Pancreas (tissue), 10 donors: ENCODE data around the gene SLC66A3. TPM values are rescaled to one million over a fixed set of nuclear protein-coding genes. Genes with fewer than 3 reads are reported as not detected.

Experiments
- ATAC-seq, 4 donors: fragments of 200-7000 bp; cut with Tn5 transposase; one replicate each; pipeline versions ENCODE4 v1.8.0 to v1.9.1; 2020; ENCODE audit warnings: mild to moderate bottlenecking in 4 of 4, moderate library complexity in 4 of 4
- DNase-seq, 6 donors: peaks; one replicate each; pipeline ENCODE4 v3.0.0-alpha.2; 2020
- FAIRE-seq: peaks from 2 replicates; lab custom pipeline; 2012; peaks lifted over from hg19 to GRCh38; lab: Jason Lieb, UNC
- H3K27ac ChIP-seq, 4 donors: fragments of 200-600 bp; sonication (generic); 1 replicate in 3 of 4; 2 replicates in 1 of 4; pipeline versions ENCODE4 v1.5.0 to v1.8.0; 2020
- H3K27me3 ChIP-seq, 4 donors: fragments of 200-600 bp; one replicate each; pipeline ENCODE4 v1.8.0; 2021
- H3K36me3 ChIP-seq, 3 donors: fragments of 200-600 bp; sonication (generic) in 1 of 3; one replicate each; pipeline versions ENCODE4 v1.5.0 to v1.8.0; 2020 to 2021
- H3K4me1 ChIP-seq, 3 donors: fragments of 200-600 bp; one replicate each; pipeline ENCODE4 v1.8.0; 2021
- H3K4me3 ChIP-seq, 4 donors: fragments of 200-600 bp; sonication (generic) in 2 of 4; one replicate each; pipeline versions ENCODE4 v1.5.0 to v1.8.0; 2020 to 2021
- H3K9me3 ChIP-seq, 4 donors: fragments of 200-600 bp; one replicate each; pipeline ENCODE4 v1.8.0; 2021
- CTCF ChIP-seq, 4 donors: fragments of 200-600 bp; sonication (generic) in 3 of 4; IDR thresholded peaks; one replicate each; pipeline versions ENCODE4 v1.5.0 to v1.8.0; 2021; ENCODE audit warnings: antibody characterized with exemption in 4 of 4
- WGBS, 2 donors: extraction: QIAGEN DNeasy Blood & Tissue Kit; methylation state at CpG; one replicate each; pipeline ENCODE4 v1.1.7; 2013; 5-methylcytosine and 5-hydroxymethylcytosine counted together
- intact Hi-C, 3 donors: fragments of 100-400 bp; cut with DNase I; formaldehyde crosslinking; loops; one replicate each; pipeline versions ENCODE4 v1.11.1 to v1.14.2; 2022
- polyA plus RNA-seq, 2 donors: library from polyadenylated mRNA; stranded (reverse); fragments of 200-250 nt; gene quantifications; one replicate each; pipeline ENCODE4 v1.2.3, GENCODE V29; 2013
- total RNA-seq, 6 donors: library from RNA; stranded (reverse); fragmentation: NEBNext Ultra II Directional in 4 of 6; extraction: Animal tissue kit (Norgen Biotek cat#: 25700) in 4 of 6; gene quantifications; one replicate each; pipeline versions ENCODE4 v1.2.1 to v1.2.4, GENCODE V29; 2021 to 2023
- donor health status: healthy with polysubstance abuse.
- donor health status: DM: no; HTN: no; CAD: no; lungs with moderate emphysema.
- donor health status: DM: no; HTN: no; CAD: no.
- donor health status: control.
- donor health status: control.
- donor health status: Bipolar disorder and iron deficiency.
- donor health status: DM: yes; HTN: yes; CAD: no.
- donor health status: DM: no; HTN: no; CAD: no.
- donor health status: DM: no; HTN: no; CAD: no.
- donor health status: DM: yes; HTN: yes; CAD: no.

The SLC66A3 gene
- total and polyA plus RNA-seq, 8 donors, result 11.1 to 26.5 (median 18.3) TPM

- DNase-seq (peak in 4 of 6 donors; percentile 22 to 59 (median 42)), FAIRE-seq (no peak), ATAC-seq (no peak)
- Histone ChIP-seq H3K36me3 (no peaks in the 10 kb centered on the region), H3K27me3 (no peaks in the 10 kb centered on the region), H3K27ac (peak overlapping the region in 2 of 4 donors; percentile 8 to 61), H3K4me3 (peak overlapping the region in 2 of 4 donors; percentile 73 to 77), H3K4me1 (peaks cover 4 to 27% (median 14%) of the 10 kb centered on the region in 3 donors), H3K9me3 (no peaks in the 10 kb centered on the region)
- intact Hi-C loops, result no loop called here
- no peak for TF ChIP-seq CTCF (IDR thresholded peaks at IDR 0.05)
- WGBS, 2 donors, result 83 to 86% methylated on average over 13 of the region's 13 CpGs
Measured at GRCh38 chr2:11156396-11157075, 1.3 kb downstream of the SLC66A3 start.

- intact Hi-C loops, result no loop called here
- DNase-seq, result no peak
- Histone ChIP-seq H3K36me3 (no peaks in the 10 kb centered on the region), H3K4me3 (no peak overlapping the region), H3K9me3 (no peaks in the 10 kb centered on the region), H3K27ac (peak overlapping the region in 3 of 4 donors; percentile 8 to 61 (median 55)), H3K27me3 (no peaks in the 10 kb centered on the region), H3K4me1 (peaks cover 4 to 27% (median 14%) of the 10 kb centered on the region in 3 donors)
- WGBS, 2 donors, result 66 to 79% methylated on average over 6 of the region's 6 CpGs
- FAIRE-seq, result no peak
- ATAC-seq, result no peak
- no peak for TF ChIP-seq CTCF (IDR thresholded peaks at IDR 0.05)
Measured at GRCh38 chr2:11157296-11157695, 2.0 kb downstream of the SLC66A3 start.

GRCh38 chr2:11157731-11158130, 2.5 kb downstream of the SLC66A3 start:
- DNase-seq (no peak), FAIRE-seq (no peak), ATAC-seq (peak in 1 of 4 donors; percentile 1)
- Histone ChIP-seq H3K27ac (peak overlapping the region in 3 of 4 donors; percentile 8 to 61 (median 55)), H3K27me3 (no peaks in the 10 kb centered on the region), H3K4me3 (peak overlapping the region in 2 of 4 donors; percentile 2 to 9), H3K9me3 (no peaks in the 10 kb centered on the region), H3K4me1 (peaks cover 4 to 27% (median 14%) of the 10 kb centered on the region in 3 donors), H3K36me3 (no peaks in the 10 kb centered on the region)
- WGBS, 2 donors, result 43 to 64% methylated on average over 4 of the region's 4 CpGs
- TF ChIP-seq CTCF (IDR thresholded peaks at IDR 0.05), result no peak
- intact Hi-C loops, result no loop called here

GRCh38 chr2:11158916-11159573, 3.8 kb downstream of the SLC66A3 start:
- Histone ChIP-seq H3K9me3 (no peaks in the 10 kb centered on the region), H3K4me1 (peaks cover 4 to 27% (median 14%) of the 10 kb centered on the region in 3 donors), H3K36me3 (no peaks in the 10 kb centered on the region), H3K27me3 (no peaks in the 10 kb centered on the region), H3K27ac (no peak overlapping the region), H3K4me3 (no peak overlapping the region)
- ATAC-seq, result no peak
- intact Hi-C loops, result no loop called here
- WGBS, 2 donors, result 73 to 83% methylated on average over 14 of the region's 14 CpGs
- DNase-seq, result no peak
- FAIRE-seq, result no peak
- TF ChIP-seq CTCF (IDR thresholded peaks at IDR 0.05), result no peak
